HPDE6-E6E7 (cell line): ENCODE data around the gene AP3S2.
"Not testable (repeated sequence)": the region's sequence is repeated elsewhere in the genome, so short reads cannot be mapped to it uniquely, and the experiment has no call there.

Experiments used
- DNase-seq: peaks from one replicate; pipeline ENCODE4 v3.0.0; 2011; ENCODE audit warnings: missing footprints; ENCODE audit errors: extremely low spot score

AP3S2 gene

DNA sequence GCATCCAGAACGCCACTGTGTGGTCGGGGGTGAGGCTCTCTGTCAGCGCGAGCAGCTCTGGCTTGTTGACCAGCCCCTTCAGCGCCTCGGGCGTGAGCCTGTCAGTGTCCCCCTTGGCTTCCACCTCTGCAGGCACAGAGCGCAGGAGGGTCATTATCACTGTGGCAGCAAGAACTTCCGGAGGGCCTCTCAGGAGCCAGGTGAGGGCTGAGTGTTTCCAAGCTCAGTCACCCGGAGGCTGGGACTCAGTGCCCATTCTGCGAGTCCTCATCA lies 10.0 kb upstream of the AP3S2 start:
- DNase-seq, result no peak

DNA sequence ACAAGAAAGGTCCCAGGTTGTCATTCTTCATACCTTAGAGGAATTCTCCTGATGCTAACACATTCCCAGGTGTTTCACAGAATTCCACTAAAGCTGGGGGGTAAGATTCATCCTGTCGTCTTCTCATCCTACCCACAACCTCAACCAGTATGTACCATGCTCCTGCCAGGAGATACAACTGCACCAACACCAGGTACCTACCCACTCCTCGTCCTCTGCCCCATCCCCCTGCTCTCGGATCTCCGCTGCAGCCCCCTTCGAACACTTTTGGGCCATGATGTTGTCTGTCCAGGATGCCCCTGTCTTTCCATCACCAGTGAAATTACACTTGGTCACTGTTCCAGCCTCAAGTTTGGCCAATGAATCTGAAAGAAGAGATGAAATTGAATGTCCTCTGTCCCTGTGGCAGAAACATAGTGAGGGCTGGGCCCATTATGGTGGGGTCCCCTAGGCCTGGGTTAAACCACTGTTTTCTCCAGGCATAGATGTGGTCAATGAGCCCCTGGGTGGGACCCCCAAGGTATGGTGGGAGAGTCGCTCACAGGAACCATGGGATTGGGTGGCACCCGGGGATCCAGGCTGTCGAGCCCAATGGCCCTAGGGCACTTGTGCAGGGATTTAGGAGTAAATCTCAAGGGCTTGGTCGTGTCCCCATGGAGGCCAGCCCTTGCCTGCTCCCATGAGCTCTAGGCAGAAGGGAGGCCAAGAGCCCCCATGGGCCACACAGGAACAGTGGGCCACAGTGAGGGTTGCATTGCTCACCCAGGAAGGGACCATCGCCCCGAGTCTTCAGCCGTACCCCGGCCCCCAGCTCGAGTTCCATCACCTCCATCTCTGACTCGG lies 9.4 kb upstream of the AP3S2 start:
- DNase-seq, result no peak

DNA sequence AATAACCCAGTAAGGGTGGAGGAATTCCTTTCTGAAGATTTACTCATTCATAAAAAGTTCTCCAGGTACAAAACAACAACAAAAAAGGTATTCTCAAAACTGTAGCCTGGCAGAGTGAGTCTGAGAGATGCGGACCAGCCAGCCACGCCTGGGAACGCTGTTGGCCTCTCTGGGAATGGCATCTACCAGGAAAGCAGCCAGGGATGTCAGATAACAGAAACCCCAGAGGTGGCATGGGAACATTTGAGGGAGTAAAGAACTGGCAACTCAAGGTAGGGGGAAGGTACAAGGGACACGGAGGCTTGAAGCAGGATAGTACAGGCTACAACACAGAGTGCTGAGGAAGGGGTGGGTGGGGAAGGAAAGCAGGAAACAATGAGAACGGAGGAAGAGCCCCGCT lies 7.1 kb upstream of the AP3S2 start:
- no peak for DNase-seq

DNA sequence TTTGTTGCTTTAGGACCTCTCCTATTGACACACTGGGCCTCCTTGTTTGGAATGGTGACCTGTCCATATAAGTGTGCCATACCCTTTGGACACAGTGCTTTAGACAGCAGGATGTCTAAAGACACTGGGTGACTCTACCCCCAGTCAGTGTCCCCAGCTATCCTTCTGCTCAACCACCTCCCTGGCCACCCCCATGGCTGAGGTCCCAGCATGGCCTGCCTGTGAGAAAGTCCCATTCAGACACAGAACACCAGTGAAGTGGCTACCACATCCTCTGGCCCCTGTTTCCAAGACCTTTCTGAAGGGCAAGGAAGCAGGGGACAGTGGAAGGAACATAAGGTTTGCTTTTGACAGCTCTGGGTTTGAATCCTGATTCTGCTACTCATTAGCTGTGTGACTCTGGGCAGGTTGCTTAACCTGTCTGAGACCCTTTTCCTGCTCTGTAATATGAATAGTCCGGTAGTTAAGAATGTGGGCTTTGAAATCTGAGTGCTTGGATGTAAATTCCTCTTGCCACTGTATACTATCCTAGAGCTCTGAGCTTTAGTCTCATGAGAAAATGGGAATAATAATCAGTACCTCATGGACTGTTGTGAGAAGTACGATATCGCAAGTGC lies 6.3 kb upstream of the AP3S2 start:
- DNase-seq, result no peak

DNA sequence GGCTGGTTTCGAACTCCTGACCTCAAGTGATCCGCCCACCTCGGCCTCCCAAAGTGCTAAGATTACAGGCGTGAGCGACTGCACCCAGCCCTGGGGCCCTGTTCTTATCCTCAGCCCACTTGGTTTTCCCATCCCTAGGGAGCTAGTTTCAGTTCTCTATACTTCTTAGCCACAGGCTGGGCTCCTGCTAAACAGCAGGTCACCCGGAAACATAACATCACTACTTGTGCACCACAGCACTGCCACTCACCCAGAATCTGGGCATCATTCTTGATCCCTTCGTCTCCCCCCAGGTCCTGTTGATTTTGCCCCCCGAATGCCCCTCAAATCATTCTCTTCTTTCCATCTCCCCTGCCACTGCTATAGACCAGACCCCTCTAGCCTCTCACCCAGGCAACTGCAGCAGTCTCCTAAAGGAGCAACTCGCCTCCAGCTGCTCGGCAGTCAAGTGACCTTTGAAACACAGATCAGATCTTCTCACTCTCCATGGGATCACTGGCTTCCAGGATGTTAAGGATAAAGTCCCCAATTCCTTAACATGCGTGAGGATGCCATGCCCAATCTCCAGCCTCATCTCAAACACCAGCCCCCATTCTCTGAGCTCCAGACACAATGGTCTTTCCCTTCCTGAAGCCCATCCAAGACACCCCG lies 5.6 kb upstream of the AP3S2 start:
- no peak for DNase-seq

DNA sequence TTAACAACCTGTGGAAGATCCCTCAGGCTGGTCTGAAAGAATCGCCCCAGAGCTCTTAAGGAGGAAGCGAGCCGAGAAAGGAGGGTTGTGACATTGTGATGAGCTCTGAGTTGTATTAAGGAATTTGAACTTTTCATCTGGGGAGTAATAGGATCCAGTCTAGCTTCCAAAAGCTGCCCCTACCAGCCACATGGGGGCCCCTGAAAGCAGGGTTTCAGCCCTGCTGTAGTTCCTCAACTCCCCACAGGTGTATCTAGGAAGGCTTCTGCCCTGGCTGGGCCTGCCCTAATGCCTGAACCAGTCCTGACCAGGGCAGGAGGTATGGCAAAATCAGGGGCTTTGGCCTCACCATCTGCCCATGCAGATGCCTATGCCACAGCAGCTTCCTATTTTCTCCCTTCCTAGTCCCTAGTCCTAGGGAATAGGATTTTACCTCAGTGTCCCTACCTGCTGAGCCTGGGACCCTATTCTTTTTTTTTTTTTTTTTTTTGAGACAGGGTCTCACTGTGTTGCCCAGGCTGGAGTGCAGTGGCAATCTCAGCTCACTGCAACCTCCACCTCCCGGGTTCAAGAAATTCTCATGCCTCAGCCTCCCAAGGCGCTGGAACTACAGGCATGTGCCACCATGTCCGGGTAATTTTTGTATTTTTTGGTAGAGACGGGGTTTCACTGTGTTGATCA lies 5.0 kb upstream of the AP3S2 start:
- peak; percentile 93 for DNase-seq

DNA sequence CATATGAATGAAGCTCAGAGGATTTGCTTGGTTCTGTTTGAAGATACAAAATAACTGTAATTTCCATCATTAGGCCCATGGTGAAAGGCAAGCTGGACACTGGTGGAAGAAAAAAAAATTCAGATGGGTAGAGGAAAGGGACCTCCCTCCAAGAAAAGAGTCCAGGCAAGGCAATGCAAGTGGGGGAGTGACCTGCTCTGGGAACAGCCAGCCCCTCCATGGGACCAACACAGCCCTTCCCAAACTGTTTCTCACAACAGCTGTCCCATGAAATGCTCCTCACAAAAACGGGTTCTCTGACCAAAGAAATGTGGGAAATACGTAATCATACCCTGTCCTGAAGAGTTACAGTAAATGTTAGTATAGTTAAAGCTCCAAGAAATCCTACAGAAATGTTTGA lies 4.4 kb upstream of the AP3S2 start:
- no peak for DNase-seq

DNA sequence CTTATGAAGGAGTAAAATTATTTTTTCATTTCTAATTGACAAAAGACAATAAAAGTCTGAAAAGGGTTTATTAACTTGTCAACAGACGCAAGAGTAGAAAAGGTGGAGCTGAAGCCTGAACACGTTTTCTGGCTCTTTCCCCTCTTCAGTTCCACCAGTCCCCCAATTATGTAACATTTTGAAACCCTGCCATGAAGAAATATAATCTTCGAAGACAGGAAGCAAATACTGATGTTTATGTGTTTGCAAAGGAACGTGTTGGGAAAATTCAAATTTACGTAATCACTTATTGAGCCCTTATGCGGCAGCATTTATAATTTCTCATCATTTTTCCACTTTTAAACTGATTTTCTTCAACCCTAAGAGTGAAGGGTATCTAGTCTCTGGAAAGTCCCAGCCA lies 767 bp downstream of the AP3S2 start:
- DNase-seq, result no peak

DNA sequence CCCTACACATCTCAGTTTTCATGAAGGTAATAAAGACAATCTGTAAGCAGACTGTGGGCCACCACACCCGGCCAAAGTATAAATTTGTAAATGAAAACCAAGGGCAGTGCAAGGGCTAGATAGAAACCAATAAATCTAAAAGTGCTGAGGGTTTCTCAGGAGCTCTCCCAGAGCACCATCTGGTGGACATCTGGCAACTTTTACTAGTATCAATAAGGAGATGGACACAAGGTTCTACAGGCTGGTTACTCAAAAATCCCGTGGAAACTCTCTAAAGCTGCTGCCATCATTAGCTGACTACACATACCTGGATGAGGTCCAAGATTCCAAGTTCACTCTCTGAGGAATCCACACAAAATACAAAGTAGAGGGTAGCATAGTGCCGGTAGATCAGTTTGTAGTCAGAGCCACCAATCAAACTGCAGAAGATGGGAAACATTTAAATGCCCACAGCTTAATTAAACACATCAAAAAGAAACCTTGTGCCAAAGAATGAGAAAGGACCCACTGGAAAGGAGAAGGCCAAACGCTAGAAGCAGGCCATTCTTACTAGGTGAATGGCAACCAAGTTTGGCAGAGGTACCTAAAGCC lies 5.5 kb downstream of the AP3S2 start:
- DNase-seq, result no peak

DNA sequence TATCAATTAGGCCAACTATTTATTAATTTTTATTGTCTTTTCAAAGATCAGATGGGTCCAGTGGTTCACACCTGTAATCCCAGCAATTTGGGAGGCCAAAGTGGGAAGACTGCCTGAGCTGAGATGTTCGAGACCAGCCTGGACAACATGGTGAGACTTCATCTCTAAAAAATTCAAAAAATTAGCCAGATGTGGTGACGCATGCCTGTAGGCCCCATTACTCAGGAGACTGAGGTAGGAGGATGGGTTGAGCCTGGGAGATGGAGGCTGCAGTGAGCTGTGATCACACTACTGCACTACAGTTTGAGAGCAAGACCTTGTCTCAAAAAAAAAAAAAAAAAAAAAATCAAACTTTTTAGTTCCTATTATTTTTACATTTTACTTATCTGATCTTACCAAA lies 8.2 kb downstream of the AP3S2 start:
- no peak for DNase-seq

DNA sequence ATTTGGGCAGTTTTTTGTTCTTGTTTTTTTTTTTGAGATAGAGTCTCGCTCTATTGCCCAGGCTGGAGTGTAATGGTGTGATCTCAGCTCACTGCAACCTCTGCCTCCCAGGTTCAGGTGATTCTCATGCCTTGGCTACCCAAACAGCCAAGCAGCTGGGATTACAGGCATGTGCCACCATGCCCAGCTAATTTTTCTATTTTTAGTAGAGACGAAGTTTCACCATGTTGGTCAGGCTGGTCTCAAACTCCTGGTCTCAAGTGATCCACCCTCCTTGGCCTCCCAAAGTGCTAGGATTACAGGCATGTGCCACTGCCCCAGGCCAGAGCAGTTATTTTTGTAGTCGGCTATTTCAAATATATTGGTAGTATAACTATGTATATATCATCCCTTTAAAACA lies 8.6 kb downstream of the AP3S2 start:
- not testable (repeated sequence) for DNase-seq

DNA sequence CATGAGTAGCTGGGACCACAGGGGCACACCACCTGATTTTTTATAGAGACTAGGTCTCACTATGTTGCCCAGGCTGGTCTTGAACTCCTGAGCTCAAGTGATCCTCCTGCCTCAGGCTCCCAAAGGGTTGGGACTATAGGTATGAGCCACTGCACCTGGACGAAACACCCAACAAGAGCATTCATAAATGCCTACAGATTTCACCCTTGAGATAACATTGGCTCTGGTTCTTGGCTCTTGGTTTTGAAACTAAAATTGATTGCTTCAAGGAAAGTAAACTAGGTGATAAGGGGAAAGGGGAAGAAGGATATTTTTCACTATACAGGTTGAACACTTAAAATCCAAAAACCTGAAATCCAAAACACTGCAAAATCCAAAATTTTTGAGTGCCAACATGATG lies 10.3 kb downstream of the AP3S2 start:
- no peak for DNase-seq

DNA sequence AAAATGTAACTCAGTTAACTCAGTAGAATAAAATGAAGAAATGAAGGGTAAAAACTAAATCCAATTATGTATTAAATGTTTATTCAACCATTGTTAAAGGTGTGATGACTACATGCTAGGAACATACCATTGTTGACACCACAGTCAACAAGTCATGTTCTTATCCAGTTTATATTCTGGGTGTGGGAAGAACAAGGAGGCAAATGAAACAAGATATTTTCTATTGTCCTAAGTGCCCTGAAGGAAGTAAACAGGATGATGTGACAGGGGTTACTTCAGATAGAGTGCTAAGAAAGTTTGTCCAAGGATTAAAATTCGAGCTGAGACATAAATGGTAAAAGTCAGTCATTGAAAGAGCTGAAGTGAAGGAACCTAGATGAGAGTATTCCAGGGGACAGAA lies 13.1 kb downstream of the AP3S2 start:
- DNase-seq, result no peak

DNA sequence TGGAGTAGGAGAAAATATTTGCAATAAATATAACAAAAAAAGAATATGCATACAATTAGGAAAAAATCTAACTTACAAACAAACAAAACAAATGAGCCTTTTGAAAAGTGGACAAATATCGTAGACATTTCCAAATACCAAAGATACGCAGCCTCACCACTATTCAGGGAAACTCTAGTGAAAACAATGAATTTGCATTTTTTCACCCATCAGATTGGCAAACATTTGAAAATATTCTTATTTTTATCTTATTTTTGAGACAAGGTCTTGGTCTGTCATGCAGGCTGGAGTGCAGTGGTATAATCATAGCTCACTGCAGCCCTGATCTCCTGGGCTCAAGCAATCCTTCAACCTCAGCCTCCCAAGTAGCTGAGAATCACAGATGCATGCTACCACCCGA lies 15.5 kb downstream of the AP3S2 start:
- no peak for DNase-seq

DNA sequence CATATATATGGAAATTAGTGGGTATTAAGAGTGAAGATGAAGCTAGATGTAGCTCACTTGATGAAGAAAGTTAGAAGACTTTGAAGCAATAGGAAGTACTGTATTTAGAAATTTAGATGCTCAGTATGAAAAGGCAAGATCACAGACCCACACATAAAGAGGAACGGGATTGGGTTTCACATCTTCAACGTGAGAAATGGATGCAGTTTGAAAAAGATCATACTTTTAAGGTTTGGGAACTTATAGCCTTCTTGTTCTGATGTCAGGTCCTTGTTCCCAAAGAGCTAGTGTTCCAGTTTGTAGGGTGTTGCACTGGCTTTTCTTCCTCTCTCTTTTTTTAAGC lies 16.7 kb downstream of the AP3S2 start:
- DNase-seq, result no peak

DNA sequence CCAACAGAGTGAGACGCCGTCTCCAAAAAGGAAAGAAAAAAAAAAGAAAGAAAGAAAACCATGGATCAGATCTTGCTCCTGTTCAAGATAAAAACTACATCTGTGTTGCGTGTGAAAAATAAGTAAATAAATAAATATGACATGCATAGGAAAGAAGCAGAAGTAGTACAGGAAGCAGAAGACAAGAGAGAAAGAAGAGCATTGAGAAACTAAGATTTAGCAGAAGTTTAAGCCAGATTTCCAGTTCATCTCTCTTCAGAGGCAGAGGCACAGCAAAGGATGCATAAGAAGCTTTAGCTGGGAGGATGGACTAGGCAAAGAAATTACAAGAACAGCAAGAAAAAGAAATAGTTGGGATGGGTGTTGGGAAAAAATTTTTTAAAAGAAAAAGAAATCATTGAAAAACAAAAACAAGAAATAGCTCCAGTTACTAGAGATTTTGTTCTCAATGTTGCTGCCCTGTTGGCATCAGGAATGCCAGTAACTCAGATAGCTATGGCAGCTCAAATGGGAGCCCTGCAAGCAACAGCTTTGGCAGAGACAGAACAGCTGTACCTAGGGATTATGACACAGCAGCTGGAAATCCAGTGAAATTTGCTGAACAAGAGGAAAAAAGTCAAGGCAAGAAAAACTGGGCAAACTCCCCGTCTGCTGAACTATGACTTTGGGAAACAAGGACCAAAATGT lies 17.3 kb downstream of the AP3S2 start:
- DNase-seq, result no peak

DNA sequence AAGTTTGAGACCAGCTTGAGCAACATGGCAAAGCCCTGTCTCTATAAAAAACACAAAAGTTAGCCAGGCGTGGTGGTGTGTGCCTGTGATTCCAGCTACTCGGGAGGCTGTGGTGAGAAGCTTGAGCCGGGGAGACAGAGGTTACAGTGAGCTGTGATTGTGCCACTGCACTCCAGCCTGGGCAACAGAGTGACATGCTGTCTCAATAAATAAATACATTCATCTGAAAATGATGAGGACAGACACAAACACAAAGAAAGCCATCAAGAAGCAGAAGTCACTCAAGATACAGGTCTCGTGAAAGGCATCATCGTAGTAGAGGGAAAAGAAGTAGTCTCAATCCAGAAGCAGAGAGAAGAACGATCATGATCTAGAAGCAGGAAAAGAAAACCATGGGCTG lies 18.1 kb downstream of the AP3S2 start:
- no peak for DNase-seq

DNA sequence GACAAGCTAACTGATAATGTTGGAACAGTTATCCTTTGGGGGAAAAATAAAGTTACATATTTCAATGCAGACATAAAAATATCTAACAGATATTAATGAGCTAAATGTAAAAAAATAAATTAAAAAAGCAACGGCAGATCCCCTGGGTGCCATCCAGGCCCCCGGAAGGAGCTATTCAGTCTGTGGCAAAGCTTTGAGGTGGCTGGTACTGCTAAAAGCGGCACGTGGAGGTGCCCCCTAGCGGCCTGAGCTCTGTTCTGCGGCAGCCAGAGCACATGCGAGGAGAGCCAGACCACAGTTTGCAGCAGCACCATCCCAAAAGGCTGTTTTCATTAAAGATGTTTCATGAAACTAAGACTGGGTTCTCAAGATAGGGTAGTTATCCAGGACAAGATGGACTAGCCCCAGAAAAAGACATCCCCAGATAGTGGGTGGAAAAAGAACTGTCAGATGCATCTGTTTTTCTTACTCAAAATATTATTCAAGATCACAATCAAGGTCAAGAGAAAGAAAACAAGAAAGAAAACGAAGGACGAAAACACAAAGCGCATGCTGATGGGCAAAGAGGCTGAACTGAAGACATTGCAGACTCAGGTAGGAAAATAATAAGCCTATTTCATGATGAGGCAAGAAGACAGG lies 18.7 kb downstream of the AP3S2 start:
- DNase-seq, result peak; percentile 59

DNA sequence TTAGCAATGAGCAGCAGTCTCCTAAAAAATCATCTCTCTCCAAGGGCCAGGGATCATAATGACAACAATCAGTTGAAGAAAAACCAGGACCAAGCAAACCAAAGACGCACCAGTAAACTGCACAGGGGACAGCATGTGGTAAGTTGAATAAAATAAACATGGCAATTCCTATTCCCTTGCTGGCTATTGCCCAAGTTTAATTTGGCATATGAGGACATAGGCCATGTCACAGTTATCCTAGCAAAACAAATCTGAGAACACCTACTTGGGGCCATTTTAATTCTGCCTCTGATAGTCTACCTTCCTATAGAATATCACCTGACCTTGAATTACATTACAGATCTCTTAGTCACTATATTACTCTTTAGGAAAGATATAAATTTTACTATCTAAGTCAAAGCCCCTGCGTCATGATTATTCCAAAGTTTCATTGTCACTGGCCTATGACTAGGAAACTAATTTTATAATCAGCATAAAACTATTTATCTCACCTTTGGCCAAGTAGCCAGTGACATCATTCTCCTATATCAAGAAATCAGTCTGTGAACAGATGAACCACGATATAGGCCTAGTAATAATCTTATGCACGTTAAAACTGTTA lies 23.0 kb downstream of the AP3S2 start:
- no peak for DNase-seq

DNA sequence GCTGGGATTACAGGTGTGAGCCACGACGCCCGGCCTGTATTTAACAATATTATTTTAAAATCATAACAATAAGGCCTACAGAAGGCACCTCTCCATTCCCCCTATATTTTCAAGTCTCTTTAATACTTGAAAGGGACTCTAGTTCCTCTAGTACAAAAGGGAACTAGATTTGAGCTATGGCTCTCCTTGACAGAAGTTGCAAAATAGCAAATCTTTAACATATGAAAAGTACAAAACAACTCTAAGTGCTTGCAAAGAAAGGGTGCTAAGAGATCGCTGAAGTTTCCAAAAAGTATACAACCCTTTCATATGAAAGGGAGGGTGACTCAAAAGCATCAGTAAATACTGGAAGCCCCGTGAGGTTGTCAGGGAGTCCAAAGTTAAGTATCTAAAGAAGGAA lies 23.8 kb downstream of the AP3S2 start:
- no peak for DNase-seq

DNA sequence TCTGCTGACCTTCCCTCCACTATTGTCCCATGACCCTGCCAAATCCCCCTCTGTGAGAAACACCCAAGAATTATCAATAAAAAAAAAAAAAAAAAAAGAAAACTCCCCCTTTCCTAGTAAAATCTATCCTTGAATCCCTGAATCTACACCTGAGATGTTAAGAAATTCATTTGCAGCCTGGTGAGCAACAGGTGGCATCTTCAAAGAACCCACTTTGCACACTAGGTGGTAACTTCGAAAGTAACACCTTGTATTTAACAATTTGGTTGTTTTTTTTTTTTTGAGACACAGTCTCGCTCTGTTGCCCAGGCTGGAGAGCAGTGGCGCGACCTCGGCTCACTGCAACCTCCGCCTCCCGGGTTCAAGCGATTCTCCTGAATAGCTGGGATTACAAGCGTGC lies 24.3 kb downstream of the AP3S2 start:
- not testable (repeated sequence) for DNase-seq
